Stimulated activated naive CD4-positive, alpha-beta T cell treated with Interleukin-2 at 50 U/mL for 16 hours (primary cell): ENCODE measurements around the gene COPS3.

Experiments
- DNase-seq: peaks from one replicate; lab custom pipeline; 2025; lab: John Stamatoyannopoulos, UW

COPS3 gene

DNA sequence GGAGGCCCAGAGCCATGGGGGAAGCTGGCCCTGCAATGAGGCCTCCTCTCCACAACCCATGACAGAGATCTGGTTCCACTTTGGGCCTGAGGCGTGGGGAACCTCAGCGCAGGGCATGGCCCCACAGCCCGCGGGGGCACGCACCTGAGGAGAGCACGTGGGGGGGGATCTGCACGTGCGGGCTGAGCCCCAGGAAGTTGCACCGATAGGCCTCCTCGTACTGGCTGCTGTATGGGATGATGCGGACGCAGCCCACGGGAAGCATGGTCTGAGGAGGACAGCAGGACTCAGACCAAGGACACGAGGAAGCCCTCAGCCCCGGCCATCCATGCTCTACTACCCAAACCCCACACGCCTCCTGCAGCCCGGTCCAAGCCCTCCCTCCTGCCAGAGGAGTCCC is 64.8 kb downstream of the COPS3 start:
- no peak for DNase-seq

DNA sequence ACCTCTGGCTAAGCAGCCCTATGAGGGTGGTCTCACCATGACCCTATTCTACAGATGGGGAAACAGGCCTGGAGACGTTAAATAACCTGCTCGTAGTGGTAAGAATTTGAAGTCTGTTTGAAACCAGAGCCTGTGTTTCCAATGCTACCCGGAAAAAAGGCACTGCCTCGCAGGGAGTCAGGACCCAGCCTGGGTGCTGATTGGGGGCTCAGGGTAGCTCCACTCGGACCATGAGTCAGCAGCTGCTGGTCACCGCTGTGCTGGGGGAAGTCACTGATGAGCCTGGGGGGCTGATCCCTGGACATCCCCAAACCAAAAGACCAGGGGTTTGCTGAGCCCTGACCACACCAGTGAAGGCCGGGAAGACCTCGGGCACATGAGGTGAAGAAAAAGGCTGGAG is 65.5 kb downstream of the COPS3 start:
- no peak for DNase-seq

DNA sequence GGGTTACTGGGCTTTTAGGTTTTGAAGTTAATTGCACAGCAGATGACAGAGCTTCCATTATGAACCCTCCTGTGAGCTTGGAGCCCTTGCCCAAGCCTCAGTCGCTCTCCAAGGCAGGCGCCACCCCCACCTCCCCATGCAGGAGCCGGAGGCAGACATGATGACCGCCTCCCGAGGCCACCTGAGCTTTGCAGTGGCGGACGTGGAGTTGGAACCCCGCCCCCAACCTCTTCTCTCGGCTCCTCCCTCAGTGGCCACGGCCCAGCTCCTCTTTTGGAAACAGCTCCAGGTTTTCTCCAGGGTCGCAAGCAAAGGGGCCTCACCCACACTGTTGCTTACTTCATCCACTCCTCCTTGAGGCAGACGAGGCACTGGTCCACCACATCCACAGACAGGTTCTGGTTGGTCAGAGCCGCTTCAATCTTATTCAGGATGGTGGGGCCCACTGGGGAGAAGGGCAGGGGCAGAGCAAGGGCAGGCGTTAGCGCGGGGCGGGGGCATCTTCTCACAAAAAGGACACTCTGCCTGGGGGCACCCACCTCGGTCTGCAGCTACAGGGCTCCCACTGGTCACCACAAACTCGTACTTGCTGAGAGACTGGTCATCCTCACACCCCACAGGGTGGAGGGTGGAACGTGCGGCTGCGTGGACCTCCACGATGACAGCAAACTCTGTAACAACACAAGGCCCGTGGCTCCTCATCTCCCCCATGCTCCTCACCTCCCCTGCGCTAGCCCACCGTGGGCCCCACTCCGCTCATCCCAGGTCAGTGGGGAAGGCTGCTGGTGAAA is 66.2 kb downstream of the COPS3 start:
- DNase-seq: no peak

DNA sequence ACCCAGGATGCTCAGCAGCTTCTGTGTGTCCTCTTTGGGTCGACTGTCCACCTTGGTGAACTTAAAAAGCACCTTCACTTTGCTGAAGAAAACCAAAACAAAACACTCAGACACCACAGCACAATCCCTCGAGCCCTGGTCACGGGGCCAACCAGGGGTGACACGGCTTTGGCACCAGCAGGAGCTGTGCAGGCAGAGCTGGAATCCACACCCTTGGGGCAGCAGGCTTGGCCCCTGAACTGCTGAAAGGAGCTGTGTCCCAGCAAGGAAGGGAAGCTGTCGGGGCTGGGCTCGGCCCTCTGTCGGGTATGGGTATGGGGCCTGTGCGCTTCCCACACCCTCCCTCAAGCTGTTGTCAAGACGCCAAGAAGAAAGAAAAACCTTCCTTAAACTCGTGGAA is 67.3 kb downstream of the COPS3 start:
- no peak for DNase-seq

DNA sequence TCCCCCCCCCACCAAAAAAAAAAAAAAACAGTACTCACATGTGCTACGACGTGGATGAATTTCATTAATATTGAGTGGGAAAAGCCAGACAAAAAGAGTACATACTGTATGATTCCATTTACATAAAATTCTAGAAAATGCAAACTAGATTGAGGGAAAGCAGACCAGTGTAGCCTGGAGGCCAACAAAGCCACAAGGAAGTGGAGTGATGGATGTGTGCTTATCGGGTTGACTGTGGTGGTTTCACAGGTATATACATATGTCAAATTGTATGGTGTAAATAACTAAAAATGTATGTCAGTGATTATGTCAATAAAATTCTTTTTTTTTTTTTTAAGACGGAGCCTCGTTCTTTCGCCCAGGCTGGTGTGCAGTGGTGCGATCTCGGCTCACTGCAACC is 73.0 kb downstream of the COPS3 start:
- DNase-seq: no peak

DNA sequence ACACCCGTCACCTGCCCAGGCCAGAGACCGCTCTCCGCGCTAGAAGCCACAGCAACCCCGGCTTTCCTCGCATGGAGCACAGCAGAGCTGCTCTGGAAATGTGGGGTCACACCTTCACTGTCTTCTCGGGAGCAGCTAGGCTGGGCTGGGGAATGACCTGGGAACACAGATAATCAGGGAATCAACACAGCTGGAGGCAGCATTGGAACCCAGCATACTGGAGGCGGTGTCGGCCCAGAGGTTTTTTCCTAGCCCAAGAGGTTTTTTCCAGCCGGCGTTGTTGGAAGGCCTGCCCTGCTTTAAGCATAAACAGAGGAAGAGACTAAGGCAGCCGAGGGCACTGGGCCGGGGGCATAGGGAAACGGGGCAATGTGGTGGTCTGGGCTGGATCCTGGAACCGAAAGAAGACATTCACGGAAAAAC is 74.1 kb downstream of the COPS3 start:
- no peak for DNase-seq

DNA sequence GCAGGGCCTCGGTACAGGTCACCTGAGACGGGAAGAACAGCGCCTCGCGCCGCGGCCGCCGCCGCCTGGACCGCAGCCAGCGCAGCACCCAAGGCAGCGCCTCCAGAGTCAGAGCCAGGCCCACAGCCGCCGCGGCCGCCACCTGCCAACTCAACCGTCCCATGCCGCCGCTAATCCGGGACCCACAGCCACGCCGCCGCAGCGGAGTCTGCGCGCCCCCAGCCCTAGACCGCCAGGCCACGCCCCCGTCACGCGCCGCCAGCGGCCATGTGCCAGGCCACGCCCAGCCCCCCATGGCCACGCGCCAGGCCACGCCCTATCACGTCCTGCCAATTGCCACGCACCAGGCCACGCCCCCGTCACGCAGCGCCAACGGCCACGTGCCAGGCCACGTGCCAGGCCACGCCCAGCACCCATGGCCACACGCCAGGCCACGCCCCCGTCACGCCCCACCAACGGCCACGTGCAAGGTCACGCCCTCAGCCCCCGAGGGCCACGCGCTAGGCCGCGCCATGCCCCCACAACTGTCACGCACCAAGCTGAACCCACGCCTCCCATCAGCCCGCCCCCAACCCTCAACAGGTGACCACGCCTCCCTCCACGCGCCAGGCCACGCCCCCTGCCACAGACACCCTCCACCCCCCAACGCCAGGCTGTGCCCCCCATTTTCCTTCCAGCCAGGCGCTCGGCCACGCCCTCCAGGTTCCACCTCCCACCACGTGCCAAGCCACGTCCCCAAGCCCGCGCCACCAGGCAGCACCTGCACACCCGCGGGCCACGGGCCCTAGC is 74.7 kb downstream of the COPS3 start, which contains the start of gene PLD6:
Gene PLD6 (minus strand): TSS at position 210 of the 789 bp plus-strand sequence. CDS start 47 bp downstream, at position 163.
- peak; percentile 92 for DNase-seq

DNA sequence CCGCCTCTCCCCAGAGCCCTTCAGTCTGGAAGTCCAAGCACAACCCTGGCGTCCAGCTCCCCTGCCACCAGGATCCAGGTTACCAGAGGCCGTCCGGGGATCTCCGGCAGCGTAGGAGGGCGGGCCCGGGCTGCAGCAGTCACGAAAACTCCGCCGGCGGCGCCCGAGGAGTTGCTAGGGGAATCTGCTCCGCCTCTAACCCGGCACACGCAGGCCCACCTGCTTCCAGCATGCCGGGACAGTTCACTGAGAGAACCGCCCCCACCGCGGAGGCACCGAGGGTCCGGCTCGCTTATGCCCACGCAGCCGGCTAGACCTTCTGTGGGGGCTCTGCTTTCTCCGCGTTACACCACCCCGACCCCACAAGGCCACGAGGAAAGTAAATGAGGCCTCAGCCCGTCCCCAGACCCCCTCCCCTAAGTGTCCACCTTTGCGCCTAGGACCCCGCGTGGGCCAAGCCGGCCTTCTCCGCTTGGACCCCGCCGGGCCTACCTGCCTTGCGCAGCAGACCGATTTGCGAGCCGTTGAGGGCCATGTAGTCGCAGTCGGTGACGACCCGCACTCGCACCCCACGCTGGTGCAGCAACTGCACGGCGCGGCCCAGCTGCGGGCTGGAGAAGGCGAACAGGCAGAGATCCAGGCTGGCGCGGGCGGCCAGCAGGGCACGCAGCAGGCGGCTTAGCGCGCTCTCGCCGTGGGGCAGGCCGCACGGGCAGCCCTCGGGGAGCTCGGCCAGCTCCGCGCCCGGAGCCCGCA is 75.5 kb downstream of the COPS3 start:
- peak; percentile 63 for DNase-seq

DNA sequence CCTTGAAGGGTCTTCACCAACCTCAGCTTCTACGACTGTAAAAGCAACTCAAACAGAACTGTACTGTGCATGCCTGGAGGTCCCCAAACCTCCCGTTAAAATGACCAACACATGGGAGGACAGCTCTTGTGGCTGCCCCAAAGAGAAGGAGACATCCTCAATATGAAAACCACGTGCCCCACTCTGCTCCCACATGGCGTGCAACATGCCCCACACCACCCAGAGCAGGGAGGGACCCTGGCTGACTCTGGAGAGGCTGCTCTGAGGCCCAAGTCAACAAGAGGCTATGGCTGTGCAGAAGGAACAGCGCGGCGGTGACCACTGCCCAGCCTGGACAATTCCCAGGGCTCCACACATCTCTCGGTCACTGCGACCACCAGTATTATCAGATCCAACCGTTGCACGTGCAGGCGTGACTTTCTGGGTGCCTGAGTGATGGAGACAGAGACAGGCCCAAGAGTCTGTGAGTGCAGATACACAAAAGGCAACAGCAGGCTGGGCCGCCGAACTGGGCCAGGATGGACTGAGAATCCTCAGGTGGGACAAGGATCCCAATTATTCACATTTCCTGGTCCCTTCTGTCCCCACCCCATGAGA is 76.3 kb downstream of the COPS3 start:
- DNase-seq: no peak

DNA sequence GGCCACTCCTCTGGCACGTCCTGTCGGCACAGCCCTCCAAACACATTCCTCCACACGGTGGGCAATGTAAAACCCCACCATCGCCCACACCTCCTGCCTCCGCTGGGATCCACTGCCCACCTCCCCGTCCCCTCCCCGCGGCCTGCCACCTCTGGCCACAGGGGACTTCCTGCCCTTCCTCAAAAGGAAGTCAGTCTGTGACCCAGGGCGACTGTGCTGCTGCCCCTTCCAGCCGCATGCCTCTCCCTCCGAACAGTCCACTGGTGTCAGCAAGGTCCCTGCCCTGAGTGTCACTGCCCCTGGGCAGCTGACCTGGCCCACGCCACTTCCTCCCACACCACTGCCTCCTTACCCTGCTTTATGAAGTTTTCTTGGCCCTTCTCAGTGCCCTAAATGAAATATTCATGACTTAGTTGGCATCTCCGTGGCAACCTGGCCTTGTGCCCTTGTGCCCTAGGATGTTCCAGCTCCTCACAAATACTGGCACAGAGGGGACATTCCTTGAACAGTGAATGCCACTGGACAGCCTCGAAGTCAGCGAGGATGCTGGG is 76.9 kb downstream of the COPS3 start:
- no peak for DNase-seq

DNA sequence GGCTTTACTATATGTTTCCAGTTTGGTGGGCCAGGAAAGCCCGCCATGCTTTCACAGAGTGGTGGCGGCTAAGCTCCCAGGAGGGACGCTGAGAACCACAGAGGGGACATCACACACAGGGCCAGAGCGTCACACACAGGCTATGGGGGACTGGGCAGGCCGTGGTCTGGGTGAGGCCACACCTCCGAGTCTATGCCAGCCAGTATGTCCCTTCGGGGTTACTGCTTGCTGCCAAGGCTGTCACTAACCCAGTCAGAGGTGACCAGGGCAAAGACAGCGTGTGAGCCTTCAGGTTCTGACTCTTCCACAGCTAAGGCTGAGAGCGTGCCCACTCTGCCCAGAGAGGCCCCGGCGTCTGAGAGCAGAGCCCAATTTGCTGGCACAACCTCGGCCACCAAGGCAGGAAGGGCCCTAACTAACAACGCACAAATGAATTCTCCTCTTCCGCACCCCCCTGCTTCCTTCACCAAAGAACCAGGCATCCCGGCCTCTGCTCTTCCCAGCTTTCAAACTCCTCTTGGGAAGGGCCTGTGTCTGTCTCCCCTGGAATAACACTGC is 77.8 kb downstream of the COPS3 start:
- no peak for DNase-seq

DNA sequence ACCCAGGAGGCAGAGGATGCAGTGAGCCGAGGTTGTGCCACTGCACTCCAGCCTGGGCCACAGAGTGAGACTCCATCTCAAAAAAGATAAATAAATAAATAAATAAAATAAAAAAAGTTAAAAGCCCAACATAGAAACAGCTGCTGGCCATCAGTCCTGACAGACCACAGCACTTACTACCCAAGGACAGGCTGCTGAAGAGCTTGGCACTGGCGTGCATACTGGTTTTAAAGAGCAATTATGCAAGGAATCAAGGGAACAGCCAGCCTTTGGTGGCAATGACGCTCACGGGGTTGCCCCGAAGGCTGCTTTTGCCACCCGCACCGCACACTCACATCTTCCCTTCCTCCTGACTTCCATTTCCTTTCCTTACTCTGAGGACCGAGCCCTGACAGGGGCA is 79.1 kb downstream of the COPS3 start:
- DNase-seq: no peak

DNA sequence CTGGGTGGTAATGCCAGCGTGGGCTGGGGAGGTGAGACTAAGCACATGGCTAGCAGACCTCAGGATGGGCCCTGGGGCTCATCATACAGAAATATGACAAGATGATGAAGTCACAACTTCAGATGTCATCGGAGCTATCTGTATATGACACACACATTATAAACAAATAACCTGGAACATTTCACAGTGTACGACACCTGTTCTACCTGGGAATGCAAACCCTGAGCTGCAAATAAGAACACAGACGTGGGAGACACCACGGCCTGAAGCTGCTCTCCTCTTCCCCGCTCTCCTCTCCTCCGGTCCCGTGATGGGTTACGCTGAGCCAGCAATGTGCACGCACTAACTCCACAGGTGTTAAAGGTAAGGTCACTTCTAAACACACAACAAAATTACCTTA is 79.8 kb downstream of the COPS3 start:
- DNase-seq: no peak

DNA sequence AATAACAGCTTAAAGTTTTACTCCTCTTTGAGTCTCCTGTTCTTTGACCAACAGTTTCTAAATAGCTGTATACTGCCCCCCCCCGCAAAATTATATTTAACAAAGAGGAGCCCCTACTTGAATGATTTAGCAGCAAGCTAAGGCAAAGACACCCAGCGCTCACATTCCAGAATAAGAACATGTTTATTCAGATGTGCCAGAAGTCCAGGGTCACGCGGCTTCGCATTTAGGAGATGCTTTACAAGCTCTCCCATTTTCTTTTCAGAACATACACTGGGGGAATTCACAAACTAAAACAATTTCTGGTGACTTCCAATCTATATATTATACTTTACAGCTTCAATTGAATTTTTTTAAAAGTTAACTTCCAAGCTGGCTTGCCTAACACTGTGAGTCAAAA is 80.2 kb downstream of the COPS3 start:
- DNase-seq: no peak

DNA sequence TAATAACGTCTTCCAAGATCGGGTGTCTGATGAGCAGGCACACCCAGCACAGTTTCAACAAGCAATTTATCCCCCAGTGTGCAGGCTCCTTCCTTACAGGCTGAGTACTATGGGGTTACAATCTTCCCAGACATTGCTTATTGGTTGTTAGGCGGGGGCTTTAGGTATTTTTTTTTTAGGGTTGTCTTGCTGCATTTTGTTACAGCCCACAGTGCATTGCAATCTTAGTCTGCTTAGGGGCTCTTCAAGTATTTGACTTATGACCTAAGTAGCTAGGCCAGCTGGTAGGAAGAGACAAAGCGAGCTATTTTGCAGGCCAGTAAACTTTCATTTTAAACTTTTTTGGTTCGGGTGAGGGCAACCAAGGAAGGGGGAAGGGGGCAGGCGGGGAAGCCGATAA is 80.7 kb downstream of the COPS3 start:
- no peak for DNase-seq

DNA sequence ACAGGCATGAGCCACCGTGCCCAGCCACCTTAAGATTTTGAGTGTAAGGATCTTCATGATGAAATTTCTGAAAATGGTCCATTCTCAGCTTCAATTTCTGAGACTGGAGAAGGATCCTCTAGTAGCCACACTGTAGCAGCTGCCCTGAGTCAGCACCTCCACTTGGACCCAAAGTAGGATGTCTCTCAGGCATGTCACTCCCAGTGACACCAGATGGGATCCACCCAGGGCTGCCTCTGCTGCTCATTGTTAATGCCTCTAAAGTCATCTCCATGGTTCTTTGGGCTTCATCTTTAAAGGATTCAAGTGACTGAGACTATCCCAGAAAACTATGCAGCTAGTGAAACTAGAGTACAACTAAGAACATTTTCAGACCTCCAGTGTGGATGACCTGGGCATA is 82.8 kb downstream of the COPS3 start:
- no peak for DNase-seq

DNA sequence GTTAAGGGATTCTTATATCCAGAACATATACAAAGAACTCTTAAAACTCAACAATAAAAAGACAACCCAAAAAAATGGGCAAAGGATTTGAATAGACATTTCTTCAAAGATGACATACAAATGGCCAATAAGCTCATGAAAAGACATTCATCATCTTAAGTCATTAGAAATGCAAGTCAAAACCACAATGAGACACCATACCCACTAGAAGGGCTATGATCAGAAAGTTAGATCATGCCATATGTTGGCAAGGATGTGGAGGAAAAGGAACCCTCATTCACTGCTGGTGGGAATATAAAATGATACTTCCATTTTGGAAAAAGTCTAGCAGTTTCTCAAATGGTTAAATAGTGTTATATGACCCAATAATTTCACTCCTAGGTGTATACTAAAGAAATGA is 84.3 kb downstream of the COPS3 start:
- no peak for DNase-seq
